ENCODE results near the gene NDUFS6.

- TF ChIP-seq, protein P1, sequence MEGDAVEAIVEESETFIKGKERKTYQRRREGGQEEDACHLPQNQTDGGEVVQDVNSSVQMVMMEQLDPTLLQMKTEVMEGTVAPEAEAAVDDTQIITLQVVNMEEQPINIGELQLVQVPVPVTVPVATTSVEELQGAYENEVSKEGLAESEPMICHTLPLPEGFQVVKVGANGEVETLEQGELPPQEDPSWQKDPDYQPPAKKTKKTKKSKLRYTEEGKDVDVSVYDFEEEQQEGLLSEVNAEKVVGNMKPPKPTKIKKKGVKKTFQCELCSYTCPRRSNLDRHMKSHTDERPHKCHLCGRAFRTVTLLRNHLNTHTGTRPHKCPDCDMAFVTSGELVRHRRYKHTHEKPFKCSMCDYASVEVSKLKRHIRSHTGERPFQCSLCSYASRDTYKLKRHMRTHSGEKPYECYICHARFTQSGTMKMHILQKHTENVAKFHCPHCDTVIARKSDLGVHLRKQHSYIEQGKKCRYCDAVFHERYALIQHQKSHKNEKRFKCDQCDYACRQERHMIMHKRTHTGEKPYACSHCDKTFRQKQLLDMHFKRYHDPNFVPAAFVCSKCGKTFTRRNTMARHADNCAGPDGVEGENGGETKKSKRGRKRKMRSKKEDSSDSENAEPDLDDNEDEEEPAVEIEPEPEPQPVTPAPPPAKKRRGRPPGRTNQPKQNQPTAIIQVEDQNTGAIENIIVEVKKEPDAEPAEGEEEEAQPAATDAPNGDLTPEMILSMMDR (IDR thresholded peaks at IDR 0.05), result no peak
- no peak for TF ChIP-seq POLR2A (IDR thresholded peaks at IDR 0.05)
Observed at GRCh38 chr5:1758574-1758973, 42.6 kb upstream of the NDUFS6 start.

Data from testis (tissue), 2 donors.